ENCODE data around the gene LOXL3. TPM values are rescaled to one million over a fixed set of nuclear protein-coding genes. Genes with fewer than 3 reads are reported as not detected.

Gene LOXL3
- total RNA-seq, 1 experiment from 2014 or later = 4.1 TPM

DNA sequence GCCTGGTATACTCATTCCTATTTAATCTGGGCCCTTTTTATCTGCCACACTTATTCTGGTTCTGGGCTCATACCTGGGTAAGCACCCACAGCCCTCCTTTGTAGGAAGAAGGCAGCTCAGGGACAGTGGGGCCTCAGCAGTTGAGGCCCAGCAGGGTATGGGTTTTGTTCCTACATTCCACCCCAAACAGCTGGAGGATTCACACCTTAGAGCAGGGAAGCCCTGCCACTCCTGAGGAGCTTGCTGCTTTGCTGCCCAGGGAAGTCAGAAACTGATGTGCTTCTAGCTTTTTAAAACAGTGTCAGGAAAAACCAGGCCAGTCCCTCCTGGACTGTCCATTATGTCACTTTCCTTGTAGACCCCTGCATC is 53.2 kb downstream of the LOXL3 start (continued):
- TF ChIP-seq, protein P1, sequence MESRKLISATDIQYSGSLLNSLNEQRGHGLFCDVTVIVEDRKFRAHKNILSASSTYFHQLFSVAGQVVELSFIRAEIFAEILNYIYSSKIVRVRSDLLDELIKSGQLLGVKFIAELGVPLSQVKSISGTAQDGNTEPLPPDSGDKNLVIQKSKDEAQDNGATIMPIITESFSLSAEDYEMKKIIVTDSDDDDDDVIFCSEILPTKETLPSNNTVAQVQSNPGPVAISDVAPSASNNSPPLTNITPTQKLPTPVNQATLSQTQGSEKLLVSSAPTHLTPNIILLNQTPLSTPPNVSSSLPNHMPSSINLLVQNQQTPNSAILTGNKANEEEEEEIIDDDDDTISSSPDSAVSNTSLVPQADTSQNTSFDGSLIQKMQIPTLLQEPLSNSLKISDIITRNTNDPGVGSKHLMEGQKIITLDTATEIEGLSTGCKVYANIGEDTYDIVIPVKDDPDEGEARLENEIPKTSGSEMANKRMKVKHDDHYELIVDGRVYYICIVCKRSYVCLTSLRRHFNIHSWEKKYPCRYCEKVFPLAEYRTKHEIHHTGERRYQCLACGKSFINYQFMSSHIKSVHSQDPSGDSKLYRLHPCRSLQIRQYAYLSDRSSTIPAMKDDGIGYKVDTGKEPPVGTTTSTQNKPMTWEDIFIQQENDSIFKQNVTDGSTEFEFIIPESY (IDR thresholded peaks at IDR 0.05; ENCODE audit: extremely low read depth, insufficient replicate concordance, low read length) = no peak

DNA sequence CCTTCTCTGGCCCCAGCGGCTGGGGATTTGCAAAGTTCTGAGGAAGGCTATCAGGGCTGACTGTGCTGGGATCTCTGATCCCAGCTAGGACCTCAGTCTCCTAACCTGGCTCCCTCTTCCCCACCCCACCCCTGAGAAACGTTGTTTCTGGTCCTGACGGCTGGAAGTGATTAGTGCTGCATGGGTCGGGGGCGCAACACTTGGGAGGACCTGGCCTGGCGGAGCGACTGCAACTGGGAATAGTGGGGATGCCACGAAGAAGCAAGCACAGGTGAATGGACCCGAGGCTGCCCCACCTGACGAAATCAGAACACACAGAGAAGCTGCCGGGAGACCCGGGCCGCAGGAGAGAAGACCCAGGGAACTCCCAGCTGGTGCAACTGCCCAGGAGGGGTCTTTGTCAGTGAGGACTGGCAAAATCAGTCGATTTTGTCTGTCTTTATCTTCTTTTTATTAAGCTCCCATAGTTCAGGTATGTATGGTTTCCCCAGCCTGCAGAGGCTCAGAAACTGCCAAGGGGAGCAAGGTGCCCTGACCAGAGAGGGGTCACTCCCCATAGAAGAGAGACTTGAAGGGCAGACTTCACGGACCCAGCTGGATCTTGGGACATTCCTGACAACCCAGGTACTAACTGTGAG is 53.7 kb downstream of the LOXL3 start:
- H3K4me3 ChIP-seq (replicated peaks in 1 of 2; ENCODE audit: low read depth in 1 of 2, low read length in 2 of 2) = no peak overlapping the region
- RAD21 ChIA-PET (ENCODE audit: low non-redundant PET in 1 of 2, low total read pairs in 2 of 2, uncharacterized antibody in 2 of 2, unreplicated experiment in 2 of 2) = no interaction called here
- no peak for TF ChIP-seq ZFX (IDR thresholded peaks at IDR 0.05)
- TF ChIP-seq SIN3A (IDR thresholded peaks at IDR 0.05; ENCODE audit: low read depth) = no peak
- TF ChIP-seq ELF1 (IDR thresholded peaks at IDR 0.05; ENCODE audit: borderline replicate concordance, low read depth) = no peak
- no peak for TF ChIP-seq EZH2 (IDR thresholded peaks at IDR 0.05)
- TF ChIP-seq POLR2A (IDR thresholded peaks at IDR 0.05; ENCODE audit: borderline replicate concordance, extremely low read depth, insufficient read depth, insufficient read length) = no peak
- TF ChIP-seq ZNF274 (IDR thresholded peaks at IDR 0.05; ENCODE audit: low read depth, low read length) = no peak
- no peak for TF ChIP-seq EGR1 (IDR thresholded peaks at IDR 0.05; ENCODE audit: low read depth)
- TF ChIP-seq SP1 (IDR thresholded peaks at IDR 0.05; ENCODE audit: low read depth) = no peak
- TF ChIP-seq, protein P2, sequence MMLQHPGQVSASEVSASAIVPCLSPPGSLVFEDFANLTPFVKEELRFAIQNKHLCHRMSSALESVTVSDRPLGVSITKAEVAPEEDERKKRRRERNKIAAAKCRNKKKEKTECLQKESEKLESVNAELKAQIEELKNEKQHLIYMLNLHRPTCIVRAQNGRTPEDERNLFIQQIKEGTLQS (IDR thresholded peaks at IDR 0.05) = no peak
- TF ChIP-seq CEBPB (IDR thresholded peaks at IDR 0.05; ENCODE audit: low read depth) = no peak
- TF ChIP-seq, protein P3, sequence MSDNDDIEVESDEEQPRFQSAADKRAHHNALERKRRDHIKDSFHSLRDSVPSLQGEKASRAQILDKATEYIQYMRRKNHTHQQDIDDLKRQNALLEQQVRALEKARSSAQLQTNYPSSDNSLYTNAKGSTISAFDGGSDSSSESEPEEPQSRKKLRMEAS (IDR thresholded peaks at IDR 0.05) = no peak
- no peak for TF ChIP-seq CBX3 (IDR thresholded peaks at IDR 0.05; ENCODE audit: low read depth)

More for the DNA sequence above, 53.7 kb downstream of the LOXL3 start:
- Histone ChIP-seq H3K4me1 (ENCODE audit: control insufficient read depth in 1 of 2, insufficient read depth in 2 of 2, low read length in 2 of 2) (peaks cover 16 to 35% of the 10 kb centered on the region in 2 experiments), H2AFZ (ENCODE audit: low read depth, low read length, poor library complexity, severe bottlenecking) (no peak overlapping the region), H3K9ac (ENCODE audit: low read length) (no peak overlapping the region), H3K9me2 (ENCODE audit: insufficient read depth) (no peaks in the 10 kb centered on the region), H3K79me2 (ENCODE audit: insufficient read depth, low read length) (peaks cover under 1% of the 10 kb centered on the region; the same call in 1 of the 2 replicates), H3K9me3 (ENCODE audit: control insufficient read depth in 1 of 2, insufficient read depth in 1 of 2, low read depth in 1 of 2, low read length in 2 of 2) (no peaks in the 10 kb centered on the region), H3K27ac (ENCODE audit: low read depth, low read length) (no peak overlapping the region), H4K20me1 (ENCODE audit: insufficient read depth) (no peaks in the 10 kb centered on the region), H3K36me3 (ENCODE audit: control insufficient read depth in 1 of 2, insufficient read depth in 2 of 2, low read length in 2 of 2) (peaks cover 0 to 6% of the 10 kb centered on the region in 2 experiments; a peak in 2 of 4 replicates), H3K27me3 (ENCODE audit: insufficient read depth, low read length) (no peaks in the 10 kb centered on the region), H3K4me2 (ENCODE audit: low read length) (no peak overlapping the region)
- no TSS peak for BruUV-seq (replicated peaks)
- POLR2A ChIA-PET = interaction anchor here (1.3 kb wide), 1 partner anchor 25 kb away, joined by 3 read pairs; no protein-coding TSS in a partner anchor
- DNase-seq (ENCODE audit: low read depth, low spot score) (no peak), ATAC-seq (no peak)
- intact Hi-C loops (cut with micrococcal nuclease) = no loop called here
- CTCF ChIA-PET = no interaction called here
